Measurements from ENCODE around the gene RNF41. TPM values are rescaled to one million over a fixed set of nuclear protein-coding genes. Genes with fewer than 3 reads are reported as not detected.
A peak's percentile ranks its signal among the peaks of the same experiment; 100 is the strongest.

Gene RNF41
- total and polyA plus RNA-seq, 2 of the 13 experiments (the other 11 are each of a cell fraction or from before 2014, with no cell fraction given) = 27.1 to 39.4 TPM

- Histone ChIP-seq H3K27ac (ENCODE audit: extremely low read length, insufficient read depth, low read length) (no peak overlapping the region), H3K79me2 (ENCODE audit: insufficient read depth, low read length) (peaks cover 8% of the 10 kb centered on the region), H3K9me3 (ENCODE audit: low read length) (no peaks in the 10 kb centered on the region), H3K36me3 (replicated peaks in 1 of 2; ENCODE audit: control insufficient read depth in 1 of 2, insufficient read depth in 2 of 2, low read length in 2 of 2) (no peaks in the 10 kb centered on the region), H3K9ac (ENCODE audit: insufficient read depth, low read depth, low read length) (no peak overlapping the region), H3K4me1 (ENCODE audit: insufficient read depth, low read length) (peaks cover 22% of the 10 kb centered on the region), H3K4me3 (replicated peaks in 1 of 3; ENCODE audit: insufficient read depth in 1 of 3, low read depth in 2 of 3, low read length in 3 of 3) (no peak overlapping the region; a peak in 1 of 6 replicates), H4K20me1 (ENCODE audit: insufficient read depth, low read length) (no peaks in the 10 kb centered on the region), H3K4me2 (ENCODE audit: low read depth, low read length) (peak overlapping the region; percentile 19; the same call in 1 of the 2 replicates), H2AFZ (ENCODE audit: low read length) (no peak overlapping the region), H3K27me3 (ENCODE audit: control insufficient read depth in 1 of 2, insufficient read depth in 2 of 2, low read length in 2 of 2) (no peaks in the 10 kb centered on the region; a peak in 1 of 5 replicates)
- ATAC-seq = no peak
- in situ Hi-C loops (cut with HindIII; ENCODE audit: extremely low pct_ligation_motif_present, low pct_unique_long_range_greater_than_20kb) = loop anchor here (5.0 to 10.0 kb wide), 2 partner anchors 64 to 272 kb away; partner anchors contain the start of genes ANKRD52 and SPRYD4
- peak; percentile 84 for DNase-seq (ENCODE audit: low spot score)
- CTCF ChIA-PET (ENCODE audit: low intra/inter-chr PET ratio, low total read pairs) = interaction anchor here (0.7 to 1.0 kb wide), 3 partner anchors 29 to 64 kb away, joined by 3 to 6 read pairs (median 4); partner anchors contain the start of genes ANKRD52, NABP2 and RNF41
- no TSS peak for BruUV-seq (replicated peaks)
- FAIRE-seq = peak; percentile 72
- POLR2A ChIA-PET = interaction anchor here (0.9 kb wide), 1 partner anchor 28 kb away, joined by 3 read pairs; the partner anchor contains the start of gene RNF41
- WGBS (ENCODE audit: low lambda C conversion rate) = 6% methylated on average over 1 of the region's 1 CpG
- intact Hi-C loops (cut with micrococcal nuclease; ENCODE audit: unreplicated experiment) = loop anchor here (1.0 to 5.0 kb wide), 5 partner anchors 31 to 269 kb away; partner anchors contain the start of genes ANKRD52, COQ10A, MYL6 and NABP2
- no peak for TF ChIP-seq RFX5 (IDR thresholded peaks at IDR 0.05; ENCODE audit: low read depth, low read length)
- TF ChIP-seq MZF1 (CRISPR knock-in tag; IDR thresholded peaks at IDR 0.05; ENCODE audit: borderline replicate concordance) = no peak
- peak; percentile 56; the same call in 1 of the 2 replicates for TF ChIP-seq EHMT2 (IDR thresholded peaks at IDR 0.05; ENCODE audit: borderline replicate concordance, low read depth, low read length)
- no peak for TF ChIP-seq KDM6A (CRISPR knock-in tag; IDR thresholded peaks at IDR 0.05; ENCODE audit: low read depth)
- no peak for TF ChIP-seq TCF7L2 (IDR thresholded peaks at IDR 0.05; ENCODE audit: low read depth, low read length)
- TF ChIP-seq MED13 (CRISPR knock-in tag; IDR thresholded peaks at IDR 0.05) = no peak
- TF ChIP-seq RAD21 (CRISPR knock-in tag; IDR thresholded peaks at IDR 0.05) = peak; percentile 38
- TF ChIP-seq WIZ (CRISPR knock-in tag; IDR thresholded peaks at IDR 0.05) = 0 out of 2 replicates have a peak, but pooled peaks have one; percentile 24
- no peak for TF ChIP-seq ZNF781 (CRISPR knock-in tag; IDR thresholded peaks at IDR 0.05; ENCODE audit: borderline replicate concordance, not compliant biosample characterization)
- TF ChIP-seq SNAI1 (CRISPR knock-in tag; IDR thresholded peaks at IDR 0.05; ENCODE audit: borderline replicate concordance) = no peak
- no peak for TF ChIP-seq MLLT10 (CRISPR knock-in tag; IDR thresholded peaks at IDR 0.05)
- TF ChIP-seq CENPT (CRISPR knock-in tag; IDR thresholded peaks at IDR 0.05; ENCODE audit: low read depth) = no peak
- no peak for TF ChIP-seq FOXP4 (CRISPR knock-in tag; IDR thresholded peaks at IDR 0.05)
- TF ChIP-seq HNRNPLL (IDR thresholded peaks at IDR 0.05; ENCODE audit: low read depth, low read length, poor library complexity, severe bottlenecking) = no peak
- TF ChIP-seq THAP11 (CRISPR knock-in tag; IDR thresholded peaks at IDR 0.05) = peak; percentile 19; the same call in 1 of the 2 replicates
- no peak for TF ChIP-seq ZBED4 (CRISPR knock-in tag; IDR thresholded peaks at IDR 0.05; ENCODE audit: borderline replicate concordance)
- peak; percentile 73 for TF ChIP-seq SMC3 (IDR thresholded peaks at IDR 0.05; ENCODE audit: low read length)
- TF ChIP-seq ZNF841 (CRISPR knock-in tag; IDR thresholded peaks at IDR 0.05; ENCODE audit: borderline replicate concordance) = no peak
- no peak for TF ChIP-seq ZNF253 (CRISPR knock-in tag; IDR thresholded peaks at IDR 0.05; ENCODE audit: borderline replicate concordance)
- TF ChIP-seq SRF (IDR thresholded peaks at IDR 0.05; ENCODE audit: low read depth, low read length) = no peak
These were observed 28.6 kb downstream of the RNF41 start for GRCh38 chr12:56193025-56193578.

Measured in HepG2 (cell line).